Liver (tissue), 9 donors: Measurements from ENCODE around the gene STKLD1. TPM values are rescaled to one million over a fixed set of nuclear protein-coding genes. Genes with fewer than 3 reads are reported as not detected.

Source experiments
- DNase-seq: peaks from one replicate; pipeline ENCODE4 v3.0.0-alpha.2; 2017; ENCODE audit warnings: low spot score
- H3K27ac ChIP-seq, 2 donors: one replicate each; pipeline ENCODE4 v1.7.0; 2013; ENCODE audit warnings: inconsistent platforms in 2 of 2, low read length in 2 of 2, control low read depth in 1 of 2, low read depth in 1 of 2, mild to moderate bottlenecking in 1 of 2
- H3K27me3 ChIP-seq, 4 donors: one replicate each; pipeline versions ENCODE4 v1.6.1 to v1.7.0; 2013; ENCODE audit warnings: low read length in 3 of 4, inconsistent platforms in 1 of 4, mild to moderate bottlenecking in 1 of 4, moderate library complexity in 1 of 4; ENCODE audit not compliant: control insufficient read depth in 4 of 4, insufficient read depth in 4 of 4
- H3K36me3 ChIP-seq, 4 donors: one replicate each; pipeline versions ENCODE4 v1.6.1 to v1.7.0; 2013; ENCODE audit warnings: low read length in 3 of 4, mild to moderate bottlenecking in 3 of 4, low read depth in 1 of 4, moderate library complexity in 1 of 4; ENCODE audit not compliant: control insufficient read depth in 4 of 4, insufficient read depth in 3 of 4
- H3K4me1 ChIP-seq, 4 donors: one replicate each; pipeline versions ENCODE4 v1.6.1 to v1.7.0; 2013; ENCODE audit warnings: low read length in 3 of 4, mild to moderate bottlenecking in 3 of 4, moderate library complexity in 1 of 4; ENCODE audit not compliant: control insufficient read depth in 4 of 4, insufficient read depth in 4 of 4
- H3K4me3 ChIP-seq, 3 donors: one replicate each; pipeline versions ENCODE4 v1.6.1 to v1.7.0; 2013; ENCODE audit warnings: low read length in 3 of 3, control low read depth in 1 of 3, low read depth in 1 of 3, mild to moderate bottlenecking in 1 of 3
- H3K9ac ChIP-seq, 2 donors: one replicate each; pipeline ENCODE4 v1.7.0; 2013; ENCODE audit warnings: low read length in 2 of 2, mild to moderate bottlenecking in 2 of 2, moderate library complexity in 2 of 2, control low read depth in 1 of 2, low read depth in 1 of 2
- H3K9me3 ChIP-seq, 4 donors: one replicate each; pipeline versions ENCODE4 v1.6.1 to v1.7.0; 2013; ENCODE audit warnings: low read length in 3 of 4; ENCODE audit not compliant: control insufficient read depth in 4 of 4
- ATF3 ChIP-seq: IDR thresholded peaks from 2 replicates; pipeline ENCODE4 v1.6.1; 2016; ENCODE audit warnings: antibody characterized with exemption
- EGR1 ChIP-seq, 2 donors: IDR thresholded peaks; 2 replicates each; pipeline ENCODE4 v1.6.1; 2016 to 2018; ENCODE audit warnings: antibody characterized with exemption in 2 of 2, low read depth in 2 of 2
- FOXA1 ChIP-seq: IDR thresholded peaks from 2 replicates; pipeline ENCODE4 v1.6.1; 2016; ENCODE audit warnings: antibody characterized with exemption
- FOXA2 ChIP-seq: IDR thresholded peaks from 2 replicates; pipeline ENCODE4 v1.6.1; 2016; ENCODE audit warnings: antibody characterized with exemption
- MAX ChIP-seq: IDR thresholded peaks from 2 replicates; pipeline ENCODE4 v1.6.1; 2016; ENCODE audit warnings: antibody characterized with exemption
- RAD21 ChIP-seq, 2 donors: IDR thresholded peaks; 2 replicates each; pipeline ENCODE4 v1.6.1; 2016; ENCODE audit warnings: antibody characterized with exemption in 2 of 2, mild to moderate bottlenecking in 2 of 2
- REST ChIP-seq: IDR thresholded peaks from 2 replicates; pipeline ENCODE4 v1.6.1; 2016; ENCODE audit warnings: antibody characterized with exemption, mild to moderate bottlenecking
- RXRA ChIP-seq, 2 donors: IDR thresholded peaks; 2 replicates each; pipeline ENCODE4 v1.6.1; 2017 to 2018; ENCODE audit warnings: antibody characterized with exemption in 2 of 2, mild to moderate bottlenecking in 1 of 2
- TAF1 ChIP-seq: conservative IDR thresholded peaks from 2 replicates; pipeline ENCODE4 v1.6.1; 2016; ENCODE audit warnings: antibody characterized with exemption, mild to moderate bottlenecking
- YY1 ChIP-seq: IDR thresholded peaks from 2 replicates; pipeline ENCODE4 v1.6.1; 2016; ENCODE audit warnings: antibody characterized with exemption, mild to moderate bottlenecking
- ZBTB33 ChIP-seq: IDR thresholded peaks from 2 replicates; pipeline ENCODE4 v1.6.1; 2016; ENCODE audit warnings: antibody characterized with exemption
- WGBS: extraction: QIAGEN DNeasy Blood & Tissue Kit; methylation state at CpG from one replicate; pipeline ENCODE4 v1.1.7; 2013; 5-methylcytosine and 5-hydroxymethylcytosine counted together
- polyA plus RNA-seq, 2 donors: library from polyadenylated mRNA; stranded (reverse) in 1 of 2; unstranded in 1 of 2; fragments of 200-250 nt in 1 of 2; fragments of >200 nt in 1 of 2; fragmentation: Nextera tagmentation in 1 of 2; extraction: Ambion mirVana in 1 of 2; gene quantifications; one replicate each; pipeline versions ENCODE4 v1.2.1 to v1.2.3, GENCODE V29; 2013 to 2015
- total RNA-seq, 2 donors: library from RNA; depleted of rRNA; stranded (reverse); fragments of >200 nt; gene quantifications; one replicate each; pipeline ENCODE4 v1.2.3, GENCODE V29; 2014
- donor health status: healthy.
- donor health status: healthy.
- donor health status: healthy.
- donor health status: healthy.
- donor health status: healthy.

STKLD1 gene
- total and polyA plus RNA-seq, 4 donors, result 0.25 to 0.85 (median 0.33) TPM

- TF ChIP-seq RXRA (IDR thresholded peaks at IDR 0.05), result no peak
- no peak for TF ChIP-seq FOXA2
- no peak for TF ChIP-seq REST
- TF ChIP-seq EGR1 (IDR thresholded peaks at IDR 0.05; ENCODE audit: low read depth in 2 of 2), result no peak
Observed at GRCh38 chr9:133393399-133393798, 17.2 kb downstream of the STKLD1 start (continued).

- DNase-seq, result no peak
- Histone ChIP-seq H3K9me3 (no peaks in the 10 kb centered on the region), H3K9ac (no peak overlapping the region), H3K27ac (no peak overlapping the region), H3K36me3 (no peaks in the 10 kb centered on the region), H3K4me3 (no peak overlapping the region), H3K27me3 (peaks cover 0 to 7% (median 0%) of the 10 kb centered on the region in 4 donors), H3K4me1 (no peaks in the 10 kb centered on the region)
- 32% methylated on average over 8 of the region's 8 CpGs for WGBS
- TF ChIP-seq RXRA (IDR thresholded peaks at IDR 0.05), result no peak
- TF ChIP-seq FOXA1, result no peak
- no peak for TF ChIP-seq FOXA2
Observed at GRCh38 chr9:133394687-133395271, 18.6 kb downstream of the STKLD1 start.

- no peaks in the 10 kb centered on the region for H3K4me1 ChIP-seq
Observed at GRCh38 chr9:133396952-133397351, 20.8 kb downstream of the STKLD1 start.

GRCh38 chr9:133397370-133397769 lies 21.2 kb downstream of the STKLD1 start:
- no peak overlapping the region for H3K27ac ChIP-seq
- peaks cover 0 to 7% (median 0%) of the 10 kb centered on the region in 4 donors for H3K27me3 ChIP-seq
- no peak overlapping the region for H3K4me3 ChIP-seq
- H3K36me3 ChIP-seq, result no peaks in the 10 kb centered on the region
- 79% methylated on average over 6 of the region's 6 CpGs for WGBS
- DNase-seq, result no peak
- no peaks in the 10 kb centered on the region for H3K9me3 ChIP-seq
- TF ChIP-seq EGR1 (IDR thresholded peaks at IDR 0.05; ENCODE audit: low read depth in 2 of 2) (no peak), MAX (no peak), ATF3 (no peak), RAD21 (IDR thresholded peaks at IDR 0.05) (no peak), YY1 (no peak), RXRA (IDR thresholded peaks at IDR 0.05) (no peak), ZBTB33 (no peak), REST (no peak)
- H3K9ac ChIP-seq, result no peak overlapping the region
- H3K4me1 ChIP-seq, result no peaks in the 10 kb centered on the region

More at GRCh38 chr9:133396952-133397351, 20.8 kb downstream of the STKLD1 start:
- Histone ChIP-seq H3K36me3 (no peaks in the 10 kb centered on the region), H3K4me3 (no peak overlapping the region), H3K9ac (no peak overlapping the region), H3K27me3 (peaks cover 0 to 7% (median 0%) of the 10 kb centered on the region in 4 donors), H3K9me3 (no peaks in the 10 kb centered on the region), H3K27ac (no peak overlapping the region)
- 33% methylated on average over 14 of the region's 14 CpGs for WGBS
- DNase-seq, result no peak
- TF ChIP-seq TAF1 (no peak), RAD21 (IDR thresholded peaks at IDR 0.05) (peak in 1 of 2 donors; percentile 17), MAX (no peak)
